Glutamatergic neuron (in vitro differentiated cells): ENCODE measurements around the gene KLF16. TPM values are rescaled to one million over a fixed set of nuclear protein-coding genes. Genes with fewer than 3 reads are reported as not detected.

ENCODE experiments used
- DNase-seq: peaks from one replicate; pipeline ENCODE4 v3.0.0; 2022
- H3K27ac Mint-ChIP-seq: one replicate; pipeline ENCODE4 v1.8.0; 2020; ENCODE audit warnings: mild to moderate bottlenecking, mixed read lengths, inconsistent platforms; ENCODE audit not compliant: unreplicated experiment
- H3K27me3 Mint-ChIP-seq: one replicate; pipeline ENCODE4 v1.8.0; 2020; ENCODE audit warnings: mild to moderate bottlenecking, moderate library complexity, mixed read lengths, inconsistent platforms; ENCODE audit not compliant: unreplicated experiment
- H3K36me3 Mint-ChIP-seq: one replicate; pipeline ENCODE4 v1.8.0; 2020; ENCODE audit warnings: mild to moderate bottlenecking, mixed read lengths, inconsistent platforms; ENCODE audit not compliant: unreplicated experiment
- H3K4me1 Mint-ChIP-seq: one replicate; pipeline ENCODE4 v1.8.0; 2020; ENCODE audit warnings: mild to moderate bottlenecking, low read depth, mixed read lengths, inconsistent platforms; ENCODE audit not compliant: unreplicated experiment
- H3K4me3 Mint-ChIP-seq: one replicate; pipeline ENCODE4 v1.8.0; 2020; ENCODE audit warnings: mild to moderate bottlenecking, mixed read lengths, inconsistent platforms; ENCODE audit not compliant: unreplicated experiment
- H3K9me3 Mint-ChIP-seq: one replicate; pipeline ENCODE4 v1.8.0; 2020; ENCODE audit warnings: mild to moderate bottlenecking, moderate library complexity, mixed read lengths, inconsistent platforms; ENCODE audit not compliant: unreplicated experiment
- total RNA-seq: library from RNA; stranded (reverse); fragmentation: NEBNext Ultra II Directional; extraction: Animal tissue kit (Norgen Biotek cat#: 25700); gene quantifications from one replicate; pipeline ENCODE4 v1.2.1, GENCODE V29; 2021; ENCODE audit not compliant: unreplicated experiment
- TF ChIP-seq, protein P1 (sequence below): fragments of 200-600 bp; sonication (generic); IDR thresholded peaks from one replicate; pipeline ENCODE4 v1.5.0; 2021; ENCODE audit not compliant: partially characterized antibody, unreplicated experiment

Gene KLF16
- total RNA-seq, 1 donor from 2014 or later, result 30.6 TPM

DNA sequence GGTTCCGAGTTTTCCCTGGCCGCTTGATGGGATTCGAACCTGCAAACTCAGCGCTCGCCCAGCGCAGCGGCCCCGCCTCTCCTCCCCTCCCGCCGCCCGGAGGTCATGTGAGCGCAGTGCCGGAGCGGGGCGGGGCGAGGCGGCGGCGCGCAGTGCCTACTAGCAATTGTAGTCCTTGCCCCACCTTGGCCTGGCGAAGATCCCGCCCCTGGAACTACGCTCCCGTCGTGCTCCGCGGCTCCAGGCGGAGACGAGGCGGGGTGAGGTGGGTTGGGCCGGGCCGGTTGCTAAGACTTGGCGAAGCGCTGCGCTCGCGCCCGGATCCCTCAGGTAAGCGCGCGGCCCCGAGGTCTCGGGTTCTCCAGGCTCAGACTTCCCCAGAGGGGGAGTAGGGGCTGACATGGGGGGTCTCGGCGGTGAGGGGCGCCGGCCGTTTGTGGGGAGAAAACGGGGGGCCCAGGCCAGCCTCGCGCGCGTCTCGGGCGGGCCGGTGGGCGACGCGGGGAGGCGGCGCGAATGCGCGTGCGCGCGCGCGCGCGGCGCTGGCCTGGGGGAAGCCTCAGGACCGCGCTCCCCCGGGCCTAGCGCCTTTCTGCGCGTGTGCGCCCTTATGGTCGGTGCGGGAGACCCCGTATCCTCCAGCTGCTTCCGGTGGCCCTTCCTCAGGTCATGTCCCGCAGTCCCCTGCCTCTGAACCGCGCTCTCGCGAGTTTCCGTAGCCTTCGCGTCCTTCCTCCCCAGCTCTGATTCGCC, 41.9 kb upstream of the KLF16 start, which contains the start of the genes ADAT3 and SCAMP4:
TSS of gene ADAT3 (plus strand) at position 290 of the 753 bp plus-strand sequence. CDS start 6,649 bp downstream, outside the sequence.
TSS of gene SCAMP4 (plus strand) at position 290 of the 753 bp plus-strand sequence. CDS start 9,621 bp downstream, outside the sequence.
- peaks cover 5% of the 10 kb centered on the region for H3K9me3 Mint-ChIP-seq
- peaks cover 3% of the 10 kb centered on the region for H3K4me1 Mint-ChIP-seq
- TF ChIP-seq, protein P1, sequence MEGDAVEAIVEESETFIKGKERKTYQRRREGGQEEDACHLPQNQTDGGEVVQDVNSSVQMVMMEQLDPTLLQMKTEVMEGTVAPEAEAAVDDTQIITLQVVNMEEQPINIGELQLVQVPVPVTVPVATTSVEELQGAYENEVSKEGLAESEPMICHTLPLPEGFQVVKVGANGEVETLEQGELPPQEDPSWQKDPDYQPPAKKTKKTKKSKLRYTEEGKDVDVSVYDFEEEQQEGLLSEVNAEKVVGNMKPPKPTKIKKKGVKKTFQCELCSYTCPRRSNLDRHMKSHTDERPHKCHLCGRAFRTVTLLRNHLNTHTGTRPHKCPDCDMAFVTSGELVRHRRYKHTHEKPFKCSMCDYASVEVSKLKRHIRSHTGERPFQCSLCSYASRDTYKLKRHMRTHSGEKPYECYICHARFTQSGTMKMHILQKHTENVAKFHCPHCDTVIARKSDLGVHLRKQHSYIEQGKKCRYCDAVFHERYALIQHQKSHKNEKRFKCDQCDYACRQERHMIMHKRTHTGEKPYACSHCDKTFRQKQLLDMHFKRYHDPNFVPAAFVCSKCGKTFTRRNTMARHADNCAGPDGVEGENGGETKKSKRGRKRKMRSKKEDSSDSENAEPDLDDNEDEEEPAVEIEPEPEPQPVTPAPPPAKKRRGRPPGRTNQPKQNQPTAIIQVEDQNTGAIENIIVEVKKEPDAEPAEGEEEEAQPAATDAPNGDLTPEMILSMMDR, result no peak
- H3K27me3 Mint-ChIP-seq, result peaks cover 4% of the 10 kb centered on the region
- H3K36me3 Mint-ChIP-seq, result no peaks in the 10 kb centered on the region
- H3K4me3 Mint-ChIP-seq, result peak within 1 kb of the TSS; percentile 91
- peak within 1 kb of the TSS; percentile 77 for H3K27ac Mint-ChIP-seq
- peak; percentile 99 for DNase-seq

DNA sequence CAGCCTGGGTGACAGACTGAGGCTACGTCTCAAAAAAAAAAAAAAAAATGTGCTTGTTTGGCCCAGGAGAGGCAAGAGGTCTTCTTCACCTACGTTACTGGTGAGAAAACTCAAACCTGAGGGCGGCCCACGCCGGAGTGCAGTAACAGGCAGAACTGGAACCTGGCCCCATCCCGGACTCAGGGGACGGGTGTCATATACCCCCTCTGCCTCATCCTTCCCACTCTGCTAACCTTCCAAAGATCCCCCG, 41.4 kb upstream of the KLF16 start:
- peaks cover 1% of the 10 kb centered on the region for H3K27me3 Mint-ChIP-seq
- no peaks in the 10 kb centered on the region for H3K36me3 Mint-ChIP-seq
- peaks cover 5% of the 10 kb centered on the region for H3K9me3 Mint-ChIP-seq
- DNase-seq, result no peak
- H3K4me1 Mint-ChIP-seq, result no peaks in the 10 kb centered on the region
- peak overlapping the region; percentile 32 for H3K4me3 Mint-ChIP-seq
- peak overlapping the region; percentile 70 for H3K27ac Mint-ChIP-seq
- TF ChIP-seq, protein P1, result no peak

GRCh38 chr19:1902923-1903322, 39.5 kb upstream of the KLF16 start:
- Mint-ChIP-seq H3K27ac (no peak overlapping the region), H3K4me3 (no peak overlapping the region), H3K27me3 (peaks cover 1% of the 10 kb centered on the region), H3K4me1 (no peaks in the 10 kb centered on the region), H3K36me3 (no peaks in the 10 kb centered on the region), H3K9me3 (peaks cover 5% of the 10 kb centered on the region)
- no peak for DNase-seq
- TF ChIP-seq, protein P1, result no peak

DNA sequence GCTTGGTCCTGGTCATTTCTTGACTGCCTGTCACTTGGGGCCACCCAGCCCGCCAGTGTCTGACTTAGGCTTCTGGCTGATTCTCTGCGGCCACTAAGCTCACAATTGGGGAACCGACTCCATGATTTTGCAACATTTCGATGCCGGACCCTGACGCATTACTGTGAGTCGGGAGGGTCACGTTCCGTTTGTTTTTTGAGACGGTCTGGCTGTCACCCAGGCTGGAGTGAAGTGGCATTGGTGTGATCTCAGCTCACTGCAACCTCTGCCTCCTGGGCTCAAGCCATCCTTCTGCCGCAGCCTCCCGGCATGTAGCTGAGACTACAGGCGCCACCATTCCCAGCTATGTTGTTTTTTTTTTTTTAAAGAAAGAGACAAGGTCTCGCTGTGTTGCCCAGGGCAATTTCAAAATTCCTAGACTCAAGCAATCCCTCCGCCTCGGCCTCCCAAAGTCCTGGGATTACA, 38.6 kb upstream of the KLF16 start:
- H3K27ac Mint-ChIP-seq, result no peak overlapping the region
- H3K9me3 Mint-ChIP-seq, result peaks cover 7% of the 10 kb centered on the region
- H3K36me3 Mint-ChIP-seq, result no peaks in the 10 kb centered on the region
- DNase-seq, result no peak
- H3K4me1 Mint-ChIP-seq, result peaks cover 2% of the 10 kb centered on the region
- H3K4me3 Mint-ChIP-seq, result no peak overlapping the region
- H3K27me3 Mint-ChIP-seq, result peaks cover 1% of the 10 kb centered on the region
- TF ChIP-seq, protein P1, result no peak

- Mint-ChIP-seq H3K4me1 (peaks cover 2% of the 10 kb centered on the region), H3K27me3 (peaks cover 2% of the 10 kb centered on the region), H3K36me3 (no peaks in the 10 kb centered on the region), H3K9me3 (peaks cover 2% of the 10 kb centered on the region), H3K4me3 (no peak overlapping the region), H3K27ac (no peak overlapping the region)
- no peak for DNase-seq
- TF ChIP-seq, protein P1, result no peak
Measured at GRCh38 chr19:1896508-1896907, 33.1 kb upstream of the KLF16 start.
